Ectodermal cell (in vitro differentiated cells): ENCODE measurements around the gene SEC31A.
"Not testable (repeated sequence)": the region's sequence is repeated elsewhere in the genome, so short reads cannot be mapped to it uniquely, and the experiment has no call there.

ENCODE experiments used
- H3K27ac ChIP-seq: 2 replicates; pipeline ENCODE4 v1.7.0; 2013; ENCODE audit warnings: mild to moderate bottlenecking, low read depth, low read length; ENCODE audit not compliant: insufficient read depth, poor library complexity, severe bottlenecking
- H3K27me3 ChIP-seq: 2 replicates; pipeline ENCODE4 v1.7.0; 2013; ENCODE audit warnings: mild to moderate bottlenecking, low read length; ENCODE audit not compliant: insufficient read depth, control insufficient read depth, poor library complexity, severe bottlenecking
- H3K36me3 ChIP-seq: one replicate; pipeline ENCODE4 v1.7.0; 2013; ENCODE audit warnings: low read length; ENCODE audit not compliant: control insufficient read depth, insufficient read depth
- H3K4me1 ChIP-seq: one replicate; pipeline ENCODE4 v1.7.0; 2013; ENCODE audit warnings: low read length; ENCODE audit not compliant: control insufficient read depth, insufficient read depth
- H3K4me3 ChIP-seq: 2 replicates; pipeline ENCODE4 v1.7.0; 2013; ENCODE audit warnings: low read depth, low read length, control low read depth; ENCODE audit not compliant: insufficient read depth
- H3K9me3 ChIP-seq: 2 replicates; pipeline ENCODE4 v1.7.0; 2013; ENCODE audit warnings: mild to moderate bottlenecking, low read length, moderate library complexity; ENCODE audit not compliant: control insufficient read depth
- WGBS, 2 experiments: methylation state at CpG; one replicate each; pipeline ENCODE4 v1.1.7; 2013; ENCODE audit warnings: missing lambda C conversion rate in 2 of 2; 5-methylcytosine and 5-hydroxymethylcytosine counted together

SEC31A gene

DNA sequence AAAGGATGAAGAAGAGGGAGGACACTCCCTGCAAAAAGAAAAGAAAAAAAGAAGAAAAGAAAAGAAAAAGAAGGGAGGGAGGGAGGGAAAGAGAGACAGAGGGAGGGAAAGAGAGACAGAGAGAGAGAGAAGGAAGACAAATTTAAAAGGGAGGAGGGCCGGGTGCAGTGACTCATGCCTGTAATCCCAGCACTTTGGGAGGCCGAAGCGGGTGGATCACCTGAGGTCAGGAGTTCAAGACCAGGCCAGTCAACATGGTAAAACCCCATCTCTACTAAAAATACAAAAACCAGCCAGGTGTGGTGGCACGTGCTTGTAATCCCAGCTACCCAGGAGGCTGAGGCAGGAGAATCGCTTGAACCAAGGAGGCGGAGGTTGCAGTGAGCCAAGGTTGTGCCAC is 24.9 kb downstream of the SEC31A start:
- H3K4me1 ChIP-seq, H3K4me3 ChIP-seq, H3K27me3 ChIP-seq, H3K9me3 ChIP-seq, H3K27ac ChIP-seq: not testable (repeated sequence)
- peaks cover 37% of the 10 kb centered on the region for H3K36me3 ChIP-seq
- 91 to 92% methylated on average over 6 of the region's 6 CpGs for WGBS, 2 experiments

- H3K27me3 ChIP-seq: no peaks in the 10 kb centered on the region
- H3K4me3 ChIP-seq: no peak overlapping the region
- H3K4me1 ChIP-seq: no peaks in the 10 kb centered on the region
- H3K27ac ChIP-seq: no peak overlapping the region
- no CpG with 5 or more reads among the region's 1 CpG for WGBS, 2 experiments
- H3K36me3 ChIP-seq: peaks cover 33% of the 10 kb centered on the region
- H3K9me3 ChIP-seq: no peaks in the 10 kb centered on the region
These were observed 25.4 kb downstream of the SEC31A start for GRCh38 chr4:82865592-82865991.

GRCh38 chr4:82864336-82864979 is 26.5 kb downstream of the SEC31A start:
- H3K36me3 ChIP-seq: peaks cover 33% of the 10 kb centered on the region

DNA sequence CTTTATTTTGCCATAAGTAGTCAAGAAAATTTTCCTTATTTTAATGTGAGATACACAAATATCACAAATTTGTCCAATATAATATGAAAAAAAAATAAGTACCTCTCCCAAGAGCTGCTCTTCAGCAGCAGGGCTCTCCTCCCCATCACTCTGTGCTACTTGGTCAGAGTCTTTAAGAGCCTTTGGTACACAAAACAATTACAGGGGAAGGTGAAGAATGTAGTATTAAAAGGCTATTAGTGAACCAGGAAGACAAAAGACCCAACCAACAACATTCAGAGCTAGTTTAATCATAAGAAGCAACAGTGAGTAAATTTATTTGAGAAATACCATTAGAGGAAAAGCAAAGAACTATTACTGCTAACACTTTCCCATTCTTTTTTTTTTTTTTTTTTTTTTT is 29.4 kb downstream of the SEC31A start:
- Histone ChIP-seq H3K36me3 (peaks cover 21% of the 10 kb centered on the region), H3K27ac (no peak overlapping the region), H3K27me3 (no peaks in the 10 kb centered on the region), H3K4me1 (no peaks in the 10 kb centered on the region), H3K9me3 (no peaks in the 10 kb centered on the region), H3K4me3 (no peak overlapping the region)

More at GRCh38 chr4:82864336-82864979, 26.5 kb downstream of the SEC31A start:
- H3K27me3 ChIP-seq: no peaks in the 10 kb centered on the region
- H3K4me1 ChIP-seq: no peaks in the 10 kb centered on the region
- no peaks in the 10 kb centered on the region for H3K9me3 ChIP-seq
- no peak overlapping the region for H3K4me3 ChIP-seq
- H3K27ac ChIP-seq: no peak overlapping the region
- WGBS, 2 experiments: 93 to 95% methylated on average over 6 of the region's 6 CpGs

DNA sequence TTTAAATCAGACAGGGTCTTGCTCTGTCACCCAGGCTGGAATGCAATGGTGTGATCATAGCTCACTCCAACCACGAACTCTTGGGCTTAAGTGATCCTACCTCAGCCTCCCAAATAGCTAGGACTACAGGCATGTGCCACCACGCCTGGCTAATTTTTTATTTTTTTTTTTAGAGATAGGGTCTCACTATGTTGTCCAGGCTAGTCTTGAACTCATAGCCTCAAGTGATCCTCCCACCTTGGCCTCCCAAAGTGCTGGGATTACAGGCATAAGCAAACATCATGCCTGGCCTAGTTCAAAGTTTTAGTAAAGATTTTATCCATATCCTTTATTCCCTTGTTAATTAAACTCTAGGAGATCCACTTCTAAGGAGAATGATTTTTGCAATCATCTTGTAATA is 30.5 kb downstream of the SEC31A start:
- H3K4me3 ChIP-seq, H3K9me3 ChIP-seq, H3K4me1 ChIP-seq, H3K27ac ChIP-seq, H3K27me3 ChIP-seq: not testable (repeated sequence)
- peaks cover 17% of the 10 kb centered on the region for H3K36me3 ChIP-seq
- 93 to 96% methylated on average over 2 of the region's 2 CpGs for WGBS, 2 experiments

DNA sequence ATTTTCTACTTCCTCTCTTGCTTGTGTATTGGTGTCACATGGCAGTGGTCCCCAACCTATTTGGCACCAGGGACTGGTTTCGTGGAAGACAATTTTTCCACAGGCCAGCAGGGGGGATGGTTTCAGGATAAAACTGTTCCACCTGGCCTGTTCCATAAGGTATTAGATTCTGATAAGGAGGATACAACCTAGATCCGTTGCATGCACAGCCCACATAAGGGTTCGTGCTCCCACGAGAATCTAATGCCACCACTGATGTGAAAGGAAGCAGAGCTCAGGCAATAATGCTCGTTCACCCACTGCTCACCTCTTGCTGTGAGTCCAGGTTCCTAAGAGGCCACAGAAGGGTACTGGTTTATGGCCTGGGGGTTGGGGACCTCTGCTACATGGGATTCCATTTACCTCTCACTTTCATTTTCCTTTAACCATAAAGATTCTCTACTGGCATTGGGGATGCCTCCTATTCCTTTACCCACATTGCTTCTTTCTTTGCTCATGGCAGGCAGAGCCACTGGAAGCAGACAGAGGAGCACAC is 38.1 kb downstream of the SEC31A start:
- Histone ChIP-seq H3K4me1 (no peaks in the 10 kb centered on the region), H3K9me3 (no peaks in the 10 kb centered on the region), H3K27ac (no peak overlapping the region), H3K4me3 (no peak overlapping the region), H3K27me3 (no peaks in the 10 kb centered on the region), H3K36me3 (peaks cover 35% of the 10 kb centered on the region)
- WGBS, 2 experiments: 74 to 75% methylated on average over 5 of the region's 5 CpGs

DNA sequence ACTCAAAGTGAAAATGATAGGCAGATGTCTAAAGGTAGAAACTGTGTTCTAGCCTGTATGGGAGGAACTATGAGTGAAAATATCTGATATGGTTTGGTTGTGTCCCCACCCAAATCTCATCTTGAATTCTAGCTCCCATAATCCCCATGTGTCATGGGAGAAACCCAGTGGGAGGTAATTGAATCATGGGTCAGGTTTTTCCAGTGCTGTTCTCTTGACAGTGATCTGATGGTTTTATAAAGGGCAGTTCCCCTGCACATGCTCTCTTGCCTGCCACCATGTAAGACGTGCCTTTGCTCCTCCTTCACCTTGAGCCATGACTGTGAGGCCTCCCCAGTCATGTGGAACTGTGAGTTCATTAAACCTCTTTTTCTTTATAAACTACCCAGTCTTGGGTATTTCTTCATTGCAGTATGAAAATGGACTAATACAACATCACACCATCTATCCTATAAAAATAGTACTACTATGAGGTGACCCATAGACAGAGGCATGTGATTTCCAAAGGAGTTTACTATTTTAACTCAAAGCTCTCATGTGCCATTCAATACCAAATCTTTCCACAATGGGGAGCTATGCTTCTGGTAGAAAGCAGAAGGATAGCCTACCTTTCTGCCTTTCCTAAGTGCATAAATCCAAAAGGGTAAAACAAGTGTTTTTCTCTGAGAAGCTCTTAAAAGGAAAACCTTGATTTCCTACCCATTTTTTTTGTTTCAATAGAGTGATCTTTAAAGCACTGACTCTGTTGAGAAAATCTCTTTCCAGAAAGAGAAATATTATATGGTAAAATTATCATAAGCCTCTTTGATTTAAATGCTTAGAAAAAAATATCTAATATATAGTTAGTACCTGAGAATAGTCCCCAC is 38.8 kb downstream of the SEC31A start:
- no peaks in the 10 kb centered on the region for H3K4me1 ChIP-seq
- no peaks in the 10 kb centered on the region for H3K9me3 ChIP-seq
- H3K36me3 ChIP-seq: peaks cover 35% of the 10 kb centered on the region
- H3K27ac ChIP-seq: no peak overlapping the region
- H3K27me3 ChIP-seq: no peaks in the 10 kb centered on the region
- no peak overlapping the region for H3K4me3 ChIP-seq
- WGBS, 2 experiments: 97 to 100% methylated on average over 1 of the region's 1 CpG

- Histone ChIP-seq H3K4me3 (no peak overlapping the region), H3K4me1 (no peaks in the 10 kb centered on the region), H3K9me3 (no peaks in the 10 kb centered on the region), H3K27me3 (no peaks in the 10 kb centered on the region), H3K36me3 (peaks cover 35% of the 10 kb centered on the region), H3K27ac (no peak overlapping the region)
- 100% methylated on average over 1 to 2 of the region's 2 CpGs for WGBS, 2 experiments
These were observed 39.6 kb downstream of the SEC31A start for GRCh38 chr4:82851318-82851717.

DNA sequence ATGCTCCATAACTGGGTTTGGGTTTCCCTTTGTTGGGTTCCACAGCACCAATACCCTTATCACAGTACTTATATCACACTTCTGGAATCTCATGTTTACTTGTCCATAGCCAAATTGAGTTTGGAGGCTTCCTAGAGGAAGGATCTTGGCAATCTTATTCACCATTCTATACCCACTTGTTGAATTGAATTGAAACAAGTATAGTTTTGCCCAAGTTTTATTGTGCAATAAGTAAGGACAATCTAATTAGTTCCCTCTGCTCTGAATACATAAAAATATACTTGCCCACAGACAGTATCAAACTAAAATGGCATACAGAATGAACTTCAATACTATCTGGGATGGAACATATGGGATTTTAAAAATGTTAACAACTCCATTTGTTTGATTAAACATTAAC is 40.3 kb downstream of the SEC31A start:
- no peaks in the 10 kb centered on the region for H3K9me3 ChIP-seq
- no peaks in the 10 kb centered on the region for H3K4me1 ChIP-seq
- no peak overlapping the region for H3K27ac ChIP-seq
- H3K36me3 ChIP-seq: peaks cover 35% of the 10 kb centered on the region
- H3K27me3 ChIP-seq: no peaks in the 10 kb centered on the region
- no peak overlapping the region for H3K4me3 ChIP-seq

GRCh38 chr4:82848706-82849105 is 42.2 kb downstream of the SEC31A start:
- Histone ChIP-seq H3K27me3 (no peaks in the 10 kb centered on the region), H3K27ac (no peak overlapping the region), H3K4me1 (no peaks in the 10 kb centered on the region), H3K4me3 (no peak overlapping the region), H3K9me3 (no peaks in the 10 kb centered on the region), H3K36me3 (peaks cover 35% of the 10 kb centered on the region)
- 97% methylated on average over 3 of the region's 3 CpGs for WGBS, 2 experiments
